Natural killer cell (primary cell): ENCODE measurements around the gene EPHA7. TPM values are rescaled to one million over a fixed set of nuclear protein-coding genes. Genes with fewer than 3 reads are reported as not detected.

Experiments
- ATAC-seq, 3 donors: fragments of 150-1000 bp in 2 of 3; fragments of 200-7000 bp in 1 of 3; cut with Tn5 transposase; 1 replicate in 1 of 3; 2 replicates in 2 of 3; pipeline ENCODE4 v1.10.0; 2021; ENCODE audit warnings: mild to moderate bottlenecking in 2 of 3, moderate library complexity in 2 of 3
- DNase-seq, 2 donors: peaks; one replicate each; pipeline versions ENCODE4 v3.0.0 to v3.0.0-alpha.2; 2013 to 2021; ENCODE audit warnings: mixed read lengths in 1 of 2
- H3K27ac ChIP-seq: one replicate; pipeline ENCODE4 v1.5.1; 2013; ENCODE audit warnings: mild to moderate bottlenecking, low read length
- H3K27me3 ChIP-seq: one replicate; pipeline ENCODE4 v1.6.1; 2013; ENCODE audit warnings: low read length; ENCODE audit not compliant: control insufficient read depth, insufficient read depth
- H3K36me3 ChIP-seq: one replicate; pipeline ENCODE4 v1.6.1; 2013; ENCODE audit warnings: low read length; ENCODE audit not compliant: control insufficient read depth, insufficient read depth
- H3K4me1 ChIP-seq: one replicate; pipeline ENCODE4 v1.6.1; 2013; ENCODE audit warnings: low read length; ENCODE audit not compliant: control insufficient read depth, insufficient read depth
- H3K4me3 ChIP-seq: one replicate; pipeline ENCODE4 v1.5.1; 2013; ENCODE audit warnings: low read length
- H3K9me3 ChIP-seq: one replicate; pipeline ENCODE4 v1.6.1; 2013; ENCODE audit warnings: low read length; ENCODE audit not compliant: control insufficient read depth, insufficient read depth
- H3K27ac Mint-ChIP-seq, 2 donors: one replicate each; pipeline ENCODE4 v1.8.0; 2022; ENCODE audit warnings: mild to moderate bottlenecking in 2 of 2, mixed read lengths in 2 of 2, moderate library complexity in 1 of 2
- H3K27me3 Mint-ChIP-seq, 2 donors: one replicate each; pipeline ENCODE4 v1.8.0; 2022; ENCODE audit warnings: low read depth in 2 of 2, mixed read lengths in 2 of 2
- H3K36me3 Mint-ChIP-seq: one replicate; pipeline ENCODE4 v1.8.0; 2022; ENCODE audit warnings: mixed read lengths
- H3K4me1 Mint-ChIP-seq, 2 donors: one replicate each; pipeline ENCODE4 v1.8.0; 2022; ENCODE audit warnings: mixed read lengths in 2 of 2
- H3K4me3 Mint-ChIP-seq: one replicate; pipeline ENCODE4 v1.8.0; 2022; ENCODE audit warnings: mild to moderate bottlenecking, moderate library complexity, mixed read lengths
- H3K9me3 Mint-ChIP-seq, 2 donors: one replicate each; pipeline ENCODE4 v1.8.0; 2022; ENCODE audit warnings: mixed read lengths in 2 of 2
- WGBS: methylation state at CpG from one replicate; pipeline ENCODE4 v1.1.7; 2013; ENCODE audit warnings: missing lambda C conversion rate; ENCODE audit not compliant: insufficient coverage; 5-methylcytosine and 5-hydroxymethylcytosine counted together
- intact Hi-C: fragments of 100-400 bp; cut with micrococcal nuclease; formaldehyde crosslinking; loops from one replicate; pipeline ENCODE4 v1.14.2; 2022
- total RNA-seq, 4 donors: library from RNA; stranded (reverse); fragments of 120-200 nt in 1 of 4; gene quantifications; one replicate each; pipeline versions ENCODE4 v1.2.3 to v1.2.4, GENCODE V29; 2013 to 2022
- TF ChIP-seq, protein P1 (sequence below): fragments of 200-600 bp; IDR thresholded peaks from one replicate; pipeline ENCODE4 v1.8.0; 2022; ENCODE audit warnings: antibody characterized with exemption

EPHA7 gene
- total RNA-seq, 3 donors from 2014 or later (not counting 1 experiment from before 2014, with no cell fraction given), result not detected

DNA sequence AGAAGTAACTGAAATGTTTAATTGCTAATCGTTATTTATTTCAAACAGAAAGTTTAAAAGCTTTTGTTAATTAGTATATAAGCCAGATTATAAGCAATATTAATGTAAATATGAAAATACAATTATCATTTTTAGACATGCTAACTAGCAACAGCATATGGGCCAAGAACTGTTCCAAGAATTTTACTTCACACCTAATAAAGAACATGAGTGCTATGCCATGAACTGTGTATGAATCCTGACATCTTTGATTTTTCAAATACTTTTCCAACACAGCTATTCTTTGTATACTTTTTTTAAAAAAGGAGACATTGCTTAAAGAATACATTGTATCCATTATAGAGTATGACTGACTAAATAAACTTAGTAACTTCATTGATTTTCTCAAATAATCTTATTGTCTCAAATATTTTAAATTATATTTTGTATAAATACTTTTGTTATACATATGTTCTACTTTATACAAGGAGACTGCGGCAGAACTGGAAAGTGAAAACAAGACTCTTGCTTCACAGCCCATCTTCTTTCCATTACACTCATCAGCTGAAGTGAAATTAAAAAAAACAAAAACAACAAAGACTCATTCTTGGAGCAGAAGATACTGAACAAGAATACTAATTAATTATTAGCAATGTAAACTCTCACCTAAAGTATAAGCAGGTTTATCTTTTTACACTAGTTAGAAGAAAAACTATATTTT is 89.9 kb downstream of the EPHA7 start:
- Histone ChIP-seq H3K36me3 (no peaks in the 10 kb centered on the region), H3K4me1 (no peaks in the 10 kb centered on the region), H3K27ac (no peak overlapping the region), H3K27me3 (no peaks in the 10 kb centered on the region), H3K4me3 (no peak overlapping the region), H3K9me3 (no peaks in the 10 kb centered on the region)
- H3K36me3 Mint-ChIP-seq, result peaks cover 6% of the 10 kb centered on the region
- WGBS, result no CpG with 5 or more reads among the region's 2 CpGs
- H3K27ac Mint-ChIP-seq, result no peak overlapping the region
- H3K27me3 Mint-ChIP-seq, result no peaks in the 10 kb centered on the region
- ATAC-seq, result no peak
- no peaks in the 10 kb centered on the region for H3K4me1 Mint-ChIP-seq
- intact Hi-C loops, result no loop called here
- TF ChIP-seq, protein P1, sequence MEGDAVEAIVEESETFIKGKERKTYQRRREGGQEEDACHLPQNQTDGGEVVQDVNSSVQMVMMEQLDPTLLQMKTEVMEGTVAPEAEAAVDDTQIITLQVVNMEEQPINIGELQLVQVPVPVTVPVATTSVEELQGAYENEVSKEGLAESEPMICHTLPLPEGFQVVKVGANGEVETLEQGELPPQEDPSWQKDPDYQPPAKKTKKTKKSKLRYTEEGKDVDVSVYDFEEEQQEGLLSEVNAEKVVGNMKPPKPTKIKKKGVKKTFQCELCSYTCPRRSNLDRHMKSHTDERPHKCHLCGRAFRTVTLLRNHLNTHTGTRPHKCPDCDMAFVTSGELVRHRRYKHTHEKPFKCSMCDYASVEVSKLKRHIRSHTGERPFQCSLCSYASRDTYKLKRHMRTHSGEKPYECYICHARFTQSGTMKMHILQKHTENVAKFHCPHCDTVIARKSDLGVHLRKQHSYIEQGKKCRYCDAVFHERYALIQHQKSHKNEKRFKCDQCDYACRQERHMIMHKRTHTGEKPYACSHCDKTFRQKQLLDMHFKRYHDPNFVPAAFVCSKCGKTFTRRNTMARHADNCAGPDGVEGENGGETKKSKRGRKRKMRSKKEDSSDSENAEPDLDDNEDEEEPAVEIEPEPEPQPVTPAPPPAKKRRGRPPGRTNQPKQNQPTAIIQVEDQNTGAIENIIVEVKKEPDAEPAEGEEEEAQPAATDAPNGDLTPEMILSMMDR, result no peak
- no peak for DNase-seq
- H3K9me3 Mint-ChIP-seq, result peaks cover 8 to 19% of the 10 kb centered on the region in 2 donors
- H3K4me3 Mint-ChIP-seq, result no peak overlapping the region

DNA sequence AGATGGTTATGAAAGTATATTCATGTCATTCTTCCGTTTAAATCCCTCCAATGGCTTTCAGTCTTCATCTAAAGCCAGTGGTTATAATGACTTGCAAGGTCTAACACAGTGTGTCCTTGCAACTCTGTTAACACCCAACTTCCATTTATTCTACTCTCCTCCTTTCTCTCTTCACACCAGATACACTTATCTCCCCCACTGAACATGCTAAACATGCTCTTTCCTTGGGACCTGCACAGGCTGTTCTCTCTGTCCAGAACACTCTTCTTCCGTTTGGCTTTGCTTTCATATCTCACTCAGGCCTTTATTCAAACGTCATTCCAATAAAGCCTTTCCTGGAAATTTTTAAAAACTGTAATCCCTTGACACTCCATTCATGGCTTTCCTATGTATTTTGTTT is 91.5 kb downstream of the EPHA7 start:
- Histone ChIP-seq H3K4me1 (no peaks in the 10 kb centered on the region), H3K9me3 (no peaks in the 10 kb centered on the region), H3K4me3 (no peak overlapping the region), H3K27ac (no peak overlapping the region), H3K36me3 (no peaks in the 10 kb centered on the region), H3K27me3 (no peaks in the 10 kb centered on the region)
- Mint-ChIP-seq H3K4me3 (no peak overlapping the region), H3K27ac (no peak overlapping the region), H3K36me3 (no peaks in the 10 kb centered on the region), H3K27me3 (no peaks in the 10 kb centered on the region), H3K4me1 (no peaks in the 10 kb centered on the region), H3K9me3 (peaks cover 5 to 12% of the 10 kb centered on the region in 2 donors)
- intact Hi-C loops, result no loop called here
- ATAC-seq (no peak), DNase-seq (no peak)
- TF ChIP-seq, protein P1, result no peak
- WGBS, result 71% methylated on average over 3 of the region's 3 CpGs

DNA sequence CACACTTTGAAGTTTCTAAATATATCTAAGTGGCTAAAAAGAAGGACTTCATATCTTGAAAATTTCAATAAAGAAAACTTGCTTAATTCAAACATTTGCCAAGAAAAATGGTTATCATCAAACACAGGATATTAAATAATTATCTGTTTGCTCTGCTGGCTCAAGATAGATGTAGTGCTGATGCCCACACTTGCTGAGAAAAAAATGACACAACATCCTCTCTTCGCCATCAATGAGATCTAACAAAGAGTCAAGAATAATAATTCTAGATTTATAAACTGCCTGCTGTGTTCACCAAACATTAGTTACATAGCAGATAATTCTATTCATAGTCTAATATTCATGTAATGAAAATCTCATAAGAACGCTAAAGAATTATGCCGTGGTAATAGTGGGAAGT is 93.6 kb downstream of the EPHA7 start:
- no peak overlapping the region for H3K4me3 ChIP-seq
- intact Hi-C loops, result no loop called here
- no CpG with 5 or more reads among the region's 3 CpGs for WGBS
- H3K27me3 ChIP-seq, result no peaks in the 10 kb centered on the region
- H3K27ac ChIP-seq, result no peak overlapping the region
- no peaks in the 10 kb centered on the region for H3K4me1 ChIP-seq
- peaks cover 5 to 14% of the 10 kb centered on the region in 2 donors for H3K9me3 Mint-ChIP-seq
- H3K36me3 Mint-ChIP-seq, result no peaks in the 10 kb centered on the region
- no peak overlapping the region for H3K4me3 Mint-ChIP-seq
- ATAC-seq (no peak), DNase-seq (no peak)
- H3K27ac Mint-ChIP-seq, result no peak overlapping the region
- no peaks in the 10 kb centered on the region for H3K9me3 ChIP-seq
- TF ChIP-seq, protein P1, result no peak
- H3K27me3 Mint-ChIP-seq, result no peaks in the 10 kb centered on the region
- no peaks in the 10 kb centered on the region for H3K36me3 ChIP-seq
- no peaks in the 10 kb centered on the region for H3K4me1 Mint-ChIP-seq

DNA sequence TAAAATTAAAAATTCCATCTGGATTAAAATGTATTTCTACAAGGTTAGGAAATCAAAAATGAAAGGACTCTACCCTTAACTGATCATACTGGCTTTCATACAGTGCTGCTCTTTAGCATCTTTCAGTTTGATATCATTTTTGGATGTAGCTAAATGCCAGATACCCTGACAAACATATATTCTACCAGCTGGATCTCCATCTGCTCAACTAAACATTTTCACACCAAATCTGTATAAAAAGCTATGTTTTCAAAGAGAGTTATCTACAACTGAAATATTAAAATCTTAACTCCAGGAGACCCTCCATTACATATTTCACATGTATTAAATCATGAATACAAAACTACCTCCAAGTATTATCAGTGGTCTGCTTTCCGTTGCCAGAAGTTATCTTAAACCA is 95.7 kb downstream of the EPHA7 start:
- no peak for ATAC-seq
- no peaks in the 10 kb centered on the region for H3K27me3 Mint-ChIP-seq
- H3K27me3 ChIP-seq, result no peaks in the 10 kb centered on the region
- H3K4me1 ChIP-seq, result no peaks in the 10 kb centered on the region
- H3K4me3 ChIP-seq, result no peak overlapping the region
- no peak overlapping the region for H3K27ac Mint-ChIP-seq
- no peak overlapping the region for H3K27ac ChIP-seq
- H3K9me3 Mint-ChIP-seq, result peaks cover 8 to 16% of the 10 kb centered on the region in 2 donors
- 71% methylated on average over 1 of the region's 1 CpG for WGBS
- intact Hi-C loops, result no loop called here
- H3K4me1 Mint-ChIP-seq, result no peaks in the 10 kb centered on the region
- TF ChIP-seq, protein P1, result no peak
- H3K9me3 ChIP-seq, result no peaks in the 10 kb centered on the region
- H3K4me3 Mint-ChIP-seq, result no peak overlapping the region
- H3K36me3 ChIP-seq, result no peaks in the 10 kb centered on the region
- no peaks in the 10 kb centered on the region for H3K36me3 Mint-ChIP-seq
- DNase-seq, result no peak
